Activated naive CD8-positive, alpha-beta T cell treated with anti-CD3 and anti-CD28 coated beads, Interleukin-2, amount 10 ng/mL, durations not matched to agents 7 days and 5 days (primary cell): Measurements from ENCODE around the gene PTPRM. TPM values are rescaled to one million over a fixed set of nuclear protein-coding genes. Genes with fewer than 3 reads are reported as not detected.

Experiments used
- ATAC-seq: fragments of 150-1000 bp; cut with Tn5 transposase; one replicate; pipeline ENCODE4 v1.10.0; 2021; ENCODE audit warnings: low read depth, moderate library complexity
- POLR2A ChIA-PET: fragments of 350-600 bp; sonication (Branson Sonifier 250); formaldehyde crosslinking; loops from one replicate; lab custom pipeline; 2021; ENCODE audit warnings: antibody characterized with exemption; lab: Charles Lee
- DNase-seq: peaks from one replicate; pipeline ENCODE4 v3.0.0; 2021
- H3K27ac Mint-ChIP-seq: one replicate; pipeline ENCODE4 v1.8.0; 2022; ENCODE audit warnings: mild to moderate bottlenecking, mixed read lengths
- H3K27me3 Mint-ChIP-seq: one replicate; pipeline ENCODE4 v1.8.0; 2022; ENCODE audit warnings: mild to moderate bottlenecking, moderate library complexity, mixed read lengths
- H3K36me3 Mint-ChIP-seq: one replicate; pipeline ENCODE4 v1.8.0; 2021; ENCODE audit warnings: mild to moderate bottlenecking, mixed read lengths
- H3K4me1 Mint-ChIP-seq: one replicate; pipeline ENCODE4 v1.8.0; 2021; ENCODE audit warnings: mixed read lengths
- H3K4me3 Mint-ChIP-seq: one replicate; pipeline ENCODE4 v1.8.0; 2022; ENCODE audit warnings: mild to moderate bottlenecking, moderate library complexity, mixed read lengths
- H3K9me3 Mint-ChIP-seq: one replicate; pipeline ENCODE4 v1.8.0; 2021; ENCODE audit warnings: mixed read lengths
- total RNA-seq, 2 experiments: library from RNA; stranded (reverse); gene quantifications; one replicate each; pipeline ENCODE4 v1.2.3, GENCODE V29; 2021

PTPRM gene
- total RNA-seq, 2 experiments from 2014 or later, result 6.5 to 6.6 TPM

DNA sequence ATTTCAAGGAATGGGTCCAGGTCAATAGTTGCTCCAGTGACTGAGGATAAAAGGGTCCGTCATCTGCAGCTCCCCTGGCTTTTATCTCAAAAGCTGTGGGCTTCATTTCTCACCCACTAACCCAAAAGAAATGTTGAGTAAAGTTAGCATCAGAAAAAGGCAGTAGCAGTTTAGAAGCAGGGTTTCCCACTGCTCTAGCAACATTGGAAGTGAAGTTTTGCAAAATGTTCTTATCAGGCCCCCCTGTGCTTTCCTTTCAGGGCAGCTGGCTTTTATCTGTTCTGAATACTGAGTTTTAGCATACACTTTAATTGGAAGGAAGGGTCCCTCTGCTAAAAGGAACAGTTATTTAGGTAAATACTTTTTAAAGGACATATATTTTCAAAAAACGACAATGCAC lies 745.9 kb downstream of the PTPRM start:
- Mint-ChIP-seq H3K4me3 (no peak overlapping the region), H3K36me3 (no peaks in the 10 kb centered on the region), H3K27me3 (no peaks in the 10 kb centered on the region), H3K4me1 (no peaks in the 10 kb centered on the region), H3K27ac (no peak overlapping the region), H3K9me3 (no peaks in the 10 kb centered on the region)
- POLR2A ChIA-PET, result no interaction called here
- ATAC-seq (no peak), DNase-seq (no peak)

GRCh38 chr18:8314124-8314523 lies 747.0 kb downstream of the PTPRM start:
- POLR2A ChIA-PET, result no interaction called here
- Mint-ChIP-seq H3K36me3 (no peaks in the 10 kb centered on the region), H3K4me1 (no peaks in the 10 kb centered on the region), H3K27ac (no peak overlapping the region), H3K4me3 (no peak overlapping the region), H3K27me3 (no peaks in the 10 kb centered on the region), H3K9me3 (no peaks in the 10 kb centered on the region)
- ATAC-seq (no peak), DNase-seq (no peak)

- Mint-ChIP-seq H3K4me3 (no peak overlapping the region), H3K36me3 (no peaks in the 10 kb centered on the region), H3K4me1 (no peaks in the 10 kb centered on the region), H3K9me3 (no peaks in the 10 kb centered on the region), H3K27me3 (no peaks in the 10 kb centered on the region), H3K27ac (no peak overlapping the region)
- ATAC-seq, result no peak
- POLR2A ChIA-PET, result no interaction called here
- no peak for DNase-seq
Observed at GRCh38 chr18:8319798-8320489, 752.8 kb downstream of the PTPRM start.

DNA sequence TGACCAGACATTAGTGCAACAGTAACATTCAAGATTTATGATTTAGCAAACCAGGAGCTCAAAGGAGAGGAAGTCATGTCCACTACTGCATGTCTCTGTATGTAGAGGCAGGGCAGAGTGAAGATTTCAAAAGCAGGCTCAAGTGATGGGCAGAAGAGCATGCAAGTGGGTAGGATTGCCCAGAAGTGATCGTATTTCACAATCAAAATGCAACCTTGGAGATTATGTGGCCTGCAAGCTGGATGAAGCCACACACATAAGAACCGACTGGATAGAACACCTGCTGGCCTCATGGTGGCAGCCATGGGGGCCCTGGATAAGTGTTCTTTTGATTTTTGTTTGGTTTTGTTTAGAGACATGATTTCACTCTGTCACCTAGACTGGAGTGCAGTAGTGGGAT lies 755.4 kb downstream of the PTPRM start:
- POLR2A ChIA-PET, result no interaction called here
- H3K4me3 Mint-ChIP-seq, result no peak overlapping the region
- H3K36me3 Mint-ChIP-seq, result no peaks in the 10 kb centered on the region
- H3K4me1 Mint-ChIP-seq, result no peaks in the 10 kb centered on the region
- no peaks in the 10 kb centered on the region for H3K27me3 Mint-ChIP-seq
- no peak overlapping the region for H3K27ac Mint-ChIP-seq
- peaks cover 2% of the 10 kb centered on the region for H3K9me3 Mint-ChIP-seq
- no peak for ATAC-seq
- no peak for DNase-seq

GRCh38 chr18:8324343-8325065 lies 757.4 kb downstream of the PTPRM start:
- Mint-ChIP-seq H3K27me3 (no peaks in the 10 kb centered on the region), H3K36me3 (no peaks in the 10 kb centered on the region), H3K4me1 (no peaks in the 10 kb centered on the region), H3K27ac (no peak overlapping the region), H3K9me3 (peaks cover 2% of the 10 kb centered on the region), H3K4me3 (no peak overlapping the region)
- DNase-seq (no peak), ATAC-seq (no peak)
- POLR2A ChIA-PET, result no interaction called here

DNA sequence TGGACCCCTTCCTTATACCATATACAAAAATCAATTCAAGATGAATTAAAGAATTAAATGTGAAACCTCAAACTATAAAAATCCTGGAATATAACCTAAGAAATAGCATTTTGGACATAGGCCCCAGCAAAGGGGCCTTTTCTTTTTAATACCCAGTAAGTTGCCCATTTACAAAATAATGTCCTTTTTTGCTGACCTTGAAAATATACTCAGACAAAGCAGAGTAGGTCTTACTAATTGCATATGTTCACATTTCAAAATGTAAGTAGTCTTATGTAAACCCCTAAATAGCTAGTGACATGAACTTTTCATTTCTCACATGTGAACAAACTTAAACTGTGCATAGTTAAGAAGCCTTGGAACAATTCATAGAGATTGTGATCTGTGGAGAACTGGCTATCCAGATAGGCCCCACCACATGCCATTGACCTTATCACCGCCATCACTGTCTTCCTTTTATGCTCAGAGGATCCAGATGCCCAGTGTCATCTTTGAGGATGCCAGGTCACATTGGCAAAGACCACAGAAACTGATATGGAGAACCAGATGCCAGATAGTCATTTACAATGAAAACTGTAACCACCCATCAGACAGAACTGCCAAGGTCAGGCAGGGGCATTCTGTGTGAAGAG lies 759.8 kb downstream of the PTPRM start:
- Mint-ChIP-seq H3K9me3 (peaks cover 2% of the 10 kb centered on the region), H3K4me1 (no peaks in the 10 kb centered on the region), H3K4me3 (no peak overlapping the region), H3K27me3 (no peaks in the 10 kb centered on the region), H3K36me3 (no peaks in the 10 kb centered on the region), H3K27ac (no peak overlapping the region)
- no peak for ATAC-seq
- no peak for DNase-seq
- POLR2A ChIA-PET, result no interaction called here

DNA sequence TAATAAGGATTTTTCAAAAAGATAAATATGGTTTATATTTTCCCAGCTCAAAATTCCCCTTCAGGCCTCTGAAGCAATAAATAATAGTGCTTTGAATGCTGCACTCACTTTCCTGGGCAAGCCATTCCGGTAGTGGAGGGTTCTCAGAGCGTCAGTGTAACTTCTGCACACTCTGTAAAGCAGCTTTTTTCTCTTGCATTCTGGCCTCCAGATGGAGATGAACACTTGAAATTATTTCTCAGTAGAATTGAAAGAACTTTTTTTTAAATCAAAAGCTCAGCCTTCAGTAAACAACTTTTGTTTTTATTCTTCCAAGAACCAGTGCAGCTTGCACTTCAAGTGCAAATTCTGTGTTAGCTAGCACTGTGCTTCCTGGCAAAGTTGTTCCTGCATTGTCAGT lies 761.0 kb downstream of the PTPRM start:
- DNase-seq, result no peak

DNA sequence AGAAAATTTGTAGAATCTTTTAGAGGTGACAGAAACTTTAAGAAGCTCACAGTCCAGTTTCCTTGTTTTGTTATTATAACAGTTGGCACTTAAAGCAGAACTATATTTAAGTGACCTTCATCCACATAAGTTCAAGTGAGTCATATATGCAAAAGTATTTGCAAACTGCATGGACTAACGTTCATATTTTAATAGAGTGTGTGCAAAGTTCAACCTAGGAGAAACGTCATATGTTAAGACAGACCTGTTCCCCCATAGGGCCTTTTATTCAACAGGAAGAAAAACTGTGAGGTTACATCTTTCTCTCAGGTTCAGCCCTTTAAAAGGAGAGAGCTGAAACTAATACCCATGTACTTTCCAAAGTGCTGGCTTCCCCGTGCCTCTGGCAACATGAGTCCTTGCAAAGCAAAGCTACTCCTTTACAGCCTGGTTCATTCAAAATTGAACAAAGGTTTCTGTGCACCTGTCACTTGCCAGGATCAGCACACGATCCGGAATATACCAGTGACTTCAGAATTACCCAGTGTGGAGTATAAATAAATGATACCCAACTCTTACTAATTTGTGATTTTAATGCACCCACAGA lies 762.2 kb downstream of the PTPRM start:
- ATAC-seq, result no peak
- Mint-ChIP-seq H3K9me3 (peaks cover 2% of the 10 kb centered on the region), H3K4me1 (no peaks in the 10 kb centered on the region), H3K4me3 (no peak overlapping the region), H3K27ac (no peak overlapping the region), H3K27me3 (no peaks in the 10 kb centered on the region), H3K36me3 (no peaks in the 10 kb centered on the region)
- POLR2A ChIA-PET, result no interaction called here
- no peak for DNase-seq

More for the DNA sequence above, 761.0 kb downstream of the PTPRM start:
- Mint-ChIP-seq H3K4me3 (no peak overlapping the region), H3K27ac (no peak overlapping the region), H3K4me1 (no peaks in the 10 kb centered on the region), H3K36me3 (no peaks in the 10 kb centered on the region), H3K9me3 (peaks cover 2% of the 10 kb centered on the region), H3K27me3 (no peaks in the 10 kb centered on the region)
- no peak for ATAC-seq
- POLR2A ChIA-PET, result no interaction called here

DNA sequence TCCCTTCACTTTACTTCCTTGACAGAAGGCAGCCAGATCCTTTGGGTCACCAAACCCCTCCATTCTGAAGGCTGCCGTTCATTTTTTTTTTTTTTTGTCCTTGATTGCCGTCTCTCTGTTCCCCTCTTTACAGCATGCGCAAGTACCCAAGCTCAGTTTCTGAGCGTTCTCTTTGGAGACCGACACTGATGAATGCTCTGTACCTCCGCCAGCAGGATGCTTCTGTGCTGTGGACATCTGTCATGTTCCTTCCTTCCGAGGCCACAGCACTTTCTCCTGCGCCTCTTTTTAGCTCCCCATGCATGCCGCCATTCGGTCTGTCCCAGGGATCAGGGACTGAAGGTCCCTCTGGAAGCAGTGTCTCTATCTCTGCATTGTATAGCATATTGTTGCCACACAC lies 763.5 kb downstream of the PTPRM start:
- no peak for ATAC-seq
- Mint-ChIP-seq H3K9me3 (no peaks in the 10 kb centered on the region), H3K27ac (no peak overlapping the region), H3K4me1 (no peaks in the 10 kb centered on the region), H3K4me3 (no peak overlapping the region), H3K36me3 (no peaks in the 10 kb centered on the region), H3K27me3 (no peaks in the 10 kb centered on the region)
- no peak for DNase-seq
- POLR2A ChIA-PET, result no interaction called here

- H3K4me3 Mint-ChIP-seq, result no peak overlapping the region
- no peaks in the 10 kb centered on the region for H3K36me3 Mint-ChIP-seq
- H3K9me3 Mint-ChIP-seq, result no peaks in the 10 kb centered on the region
- POLR2A ChIA-PET, result no interaction called here
- H3K27me3 Mint-ChIP-seq, result peaks cover 3% of the 10 kb centered on the region
- ATAC-seq (no peak), DNase-seq (no peak)
- no peaks in the 10 kb centered on the region for H3K4me1 Mint-ChIP-seq
- no peak overlapping the region for H3K27ac Mint-ChIP-seq
Observed at GRCh38 chr18:8332286-8332685, 765.2 kb downstream of the PTPRM start.

- ATAC-seq, result no peak
- H3K27me3 Mint-ChIP-seq, result peaks cover 3% of the 10 kb centered on the region
- H3K9me3 Mint-ChIP-seq, result no peaks in the 10 kb centered on the region
- POLR2A ChIA-PET, result no interaction called here
- no peaks in the 10 kb centered on the region for H3K36me3 Mint-ChIP-seq
- H3K4me1 Mint-ChIP-seq, result no peaks in the 10 kb centered on the region
- no peak overlapping the region for H3K4me3 Mint-ChIP-seq
- no peak for DNase-seq
- no peak overlapping the region for H3K27ac Mint-ChIP-seq
Observed at GRCh38 chr18:8333961-8334360, 766.8 kb downstream of the PTPRM start.

DNA sequence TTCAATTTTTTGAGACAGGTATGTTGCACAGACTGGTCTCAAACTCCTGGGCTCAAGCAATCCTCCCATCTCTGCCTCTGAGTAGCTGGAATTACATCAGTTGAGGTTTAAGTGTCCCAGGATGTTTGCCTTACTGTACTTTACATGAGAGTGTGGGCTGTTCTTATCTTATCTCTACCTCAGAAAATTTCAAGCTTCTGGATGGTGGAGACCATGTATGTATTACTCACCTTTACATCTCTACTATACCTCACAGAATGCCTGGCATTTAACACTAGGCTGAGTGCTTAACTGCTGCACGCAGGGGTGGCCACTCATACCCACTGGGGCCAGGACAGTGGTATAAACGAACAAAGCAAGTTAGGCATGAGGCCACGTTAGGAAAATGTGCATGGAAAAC lies 770.1 kb downstream of the PTPRM start:
- POLR2A ChIA-PET, result no interaction called here
- ATAC-seq (no peak), DNase-seq (no peak)
- H3K27me3 Mint-ChIP-seq, result peaks cover 3% of the 10 kb centered on the region
- no peak overlapping the region for H3K4me3 Mint-ChIP-seq
- H3K27ac Mint-ChIP-seq, result no peak overlapping the region
- no peaks in the 10 kb centered on the region for H3K4me1 Mint-ChIP-seq
- H3K9me3 Mint-ChIP-seq, result no peaks in the 10 kb centered on the region
- H3K36me3 Mint-ChIP-seq, result no peaks in the 10 kb centered on the region

DNA sequence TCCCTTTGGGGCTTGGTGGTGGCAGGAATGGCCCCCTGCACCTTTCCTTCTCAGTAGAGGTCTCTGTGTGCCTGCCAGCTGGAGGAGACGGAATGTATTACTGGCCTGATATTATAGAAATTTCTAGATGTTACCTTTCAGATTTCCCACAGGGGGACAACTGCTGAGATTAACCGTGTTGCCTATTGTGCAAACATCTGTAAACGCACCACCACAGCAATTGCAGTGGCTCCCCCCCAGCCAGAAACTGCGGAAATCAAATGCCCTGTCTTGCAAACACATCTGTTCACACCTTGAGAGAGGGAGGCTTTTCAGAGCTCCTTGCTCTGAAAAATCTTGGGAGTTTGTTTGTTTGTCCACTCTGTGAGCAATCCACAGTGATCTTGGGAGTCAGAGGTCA lies 772.1 kb downstream of the PTPRM start:
- no peaks in the 10 kb centered on the region for H3K4me1 Mint-ChIP-seq
- H3K4me3 Mint-ChIP-seq, result no peak overlapping the region
- H3K36me3 Mint-ChIP-seq, result no peaks in the 10 kb centered on the region
- H3K9me3 Mint-ChIP-seq, result no peaks in the 10 kb centered on the region
- H3K27me3 Mint-ChIP-seq, result peaks cover 3% of the 10 kb centered on the region
- H3K27ac Mint-ChIP-seq, result no peak overlapping the region
- POLR2A ChIA-PET, result no interaction called here
- DNase-seq (no peak), ATAC-seq (no peak)

DNA sequence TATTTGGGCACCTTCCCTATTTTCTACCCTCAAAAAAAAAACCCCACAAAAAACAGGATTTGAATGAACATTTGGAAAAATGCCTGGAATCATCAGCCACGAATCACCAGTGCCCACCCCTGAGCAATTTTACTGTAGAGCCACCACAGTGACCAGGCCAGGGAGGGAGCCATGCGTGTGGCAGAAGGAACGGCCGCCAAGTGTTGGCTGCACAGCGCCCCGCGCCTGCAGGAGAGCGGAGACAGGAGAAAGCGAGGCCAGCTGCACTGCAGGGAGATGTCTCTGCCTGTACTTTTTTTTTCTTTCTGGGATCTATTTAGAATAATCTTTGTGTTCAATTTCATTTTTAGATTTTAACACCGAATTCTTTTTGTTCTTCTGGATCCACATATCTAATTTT lies 772.8 kb downstream of the PTPRM start:
- POLR2A ChIA-PET, result no interaction called here

More for the DNA sequence above, 772.8 kb downstream of the PTPRM start:
- H3K9me3 Mint-ChIP-seq, result no peaks in the 10 kb centered on the region
- DNase-seq, result no peak
- no peaks in the 10 kb centered on the region for H3K4me1 Mint-ChIP-seq
- H3K27me3 Mint-ChIP-seq, result peaks cover 3% of the 10 kb centered on the region
- no peak overlapping the region for H3K27ac Mint-ChIP-seq
- no peak overlapping the region for H3K4me3 Mint-ChIP-seq
- no peak for ATAC-seq
- H3K36me3 Mint-ChIP-seq, result no peaks in the 10 kb centered on the region
